Left lobe of liver (tissue), 1 donor: ENCODE data around the gene ATP5F1E. TPM values are rescaled to one million over a fixed set of nuclear protein-coding genes. Genes with fewer than 3 reads are reported as not detected.

ENCODE experiments used
- total RNA-seq: library from RNA; stranded (reverse); gene quantifications from one replicate; pipeline ENCODE4 v1.2.1, GENCODE V29; 2021
- donor health status: DM: no; HTN: yes; CAD: no.

Gene ATP5F1E
- total RNA-seq, 1 donor from 2014 or later = 33.3 TPM

Other genes starting within 250 kb of the ATP5F1E start
- 0.35 TPM for gene GNAS-AS1, start 181.4 kb downstream of the ATP5F1E start, total RNA-seq
- gene GNAS, start 179.6 kb downstream of the ATP5F1E start, total RNA-seq = 305 TPM
- gene NELFCD, start 51.1 kb downstream of the ATP5F1E start, total RNA-seq = 34.8 TPM
- gene CTSZ, start 25.1 kb downstream of the ATP5F1E start, total RNA-seq = 248 TPM
- 0.25 TPM for gene TUBB1, start 12.9 kb downstream of the ATP5F1E start, total RNA-seq
- 16.4 TPM for gene PRELID3B, start 10.5 kb upstream of the ATP5F1E start, total RNA-seq
- 0.05 TPM for gene ZNF831, start 131.5 kb upstream of the ATP5F1E start, total RNA-seq